HUES6 (cell line): ENCODE results near the gene PTPRCAP.

Experiments used
- H3K27ac ChIP-seq: 2 replicates; pipeline ENCODE4 v1.7.0; 2013; ENCODE audit warnings: low read depth, mild to moderate bottlenecking, low read length, inconsistent platforms
- H3K27me3 ChIP-seq: 2 replicates; pipeline ENCODE4 v1.6.1; 2013; ENCODE audit warnings: low read length; ENCODE audit not compliant: control insufficient read depth, insufficient read depth
- H3K36me3 ChIP-seq: 2 replicates; pipeline ENCODE4 v1.6.1; 2013; ENCODE audit warnings: low read length; ENCODE audit not compliant: control insufficient read depth, insufficient read depth
- H3K4me1 ChIP-seq: 2 replicates; pipeline ENCODE4 v1.6.1; 2013; ENCODE audit warnings: low read length; ENCODE audit not compliant: control insufficient read depth, insufficient read depth
- H3K4me3 ChIP-seq: 2 replicates; pipeline ENCODE4 v1.5.1; 2013; ENCODE audit warnings: low read depth, low read length
- H3K9ac ChIP-seq: one replicate; pipeline ENCODE4 v1.6.1; 2013; ENCODE audit warnings: mild to moderate bottlenecking, low read length
- H3K9me3 ChIP-seq: 2 replicates; pipeline ENCODE4 v1.6.1; 2013; ENCODE audit warnings: low read depth, low read length; ENCODE audit not compliant: control insufficient read depth, insufficient read depth

The PTPRCAP gene

DNA sequence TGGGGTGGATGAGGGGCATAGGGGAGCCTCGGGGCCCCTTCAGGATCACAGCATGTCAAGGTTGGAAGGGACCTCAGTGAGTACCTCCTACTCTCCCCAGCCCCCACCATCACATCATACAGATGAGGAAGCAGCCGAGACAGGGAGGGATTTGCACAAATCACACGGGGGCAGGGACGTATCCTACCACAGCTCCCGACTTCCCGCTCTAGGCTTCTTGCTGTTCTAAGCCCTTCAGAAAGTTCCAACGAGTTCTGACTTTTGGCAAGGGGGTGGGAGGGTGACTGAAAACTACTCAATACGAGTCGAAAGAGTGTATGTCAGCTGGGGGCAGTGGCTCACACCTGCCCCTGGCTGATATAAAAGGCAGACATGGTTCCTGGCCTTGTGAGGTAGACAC lies 50.4 kb downstream of the PTPRCAP start:
- Histone ChIP-seq H3K9me3 (no peaks in the 10 kb centered on the region), H3K27me3 (peaks cover 8% of the 10 kb centered on the region; the same call in 1 of the 2 replicates), H3K36me3 (no peaks in the 10 kb centered on the region), H3K9ac (no peak overlapping the region), H3K27ac (no peak overlapping the region), H3K4me1 (peaks cover 15% of the 10 kb centered on the region), H3K4me3 (no peak overlapping the region)
